Inflammatory macrophage (primary cell): ENCODE data around the gene HTRA1.

ENCODE experiments used
- DNase-seq, 2 donors: peaks; one replicate each; pipeline ENCODE4 v3.0.0-alpha.2; 2020 to 2022

Gene HTRA1

DNA sequence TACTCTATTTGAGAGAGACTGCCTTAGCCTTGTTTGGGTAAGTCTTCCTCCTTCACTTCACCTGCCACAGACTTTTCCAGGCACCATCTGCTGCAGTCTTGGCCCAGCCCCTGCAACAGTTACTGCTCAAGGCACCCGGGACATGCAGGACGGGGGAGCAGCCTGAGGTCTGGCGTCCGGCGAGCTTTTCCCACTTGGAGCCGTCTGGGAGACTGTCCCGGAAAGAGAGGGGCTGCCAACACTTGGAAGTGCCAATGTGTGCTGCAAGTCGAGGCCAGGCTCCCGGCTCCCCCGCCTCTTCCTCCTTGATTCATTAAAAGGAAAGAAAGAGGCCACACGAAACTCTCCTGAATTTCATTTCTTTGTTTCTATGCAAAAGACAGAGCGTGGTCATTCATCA, 13.7 kb downstream of the HTRA1 start:
- no peak for DNase-seq

- no peak for DNase-seq
Measured at GRCh38 chr10:122475591-122476332, 14.4 kb downstream of the HTRA1 start.

- no peak for DNase-seq
Measured at GRCh38 chr10:122476333-122476695, 15.0 kb downstream of the HTRA1 start.

GRCh38 chr10:122477436-122477835, 16.1 kb downstream of the HTRA1 start:
- DNase-seq = no peak

DNA sequence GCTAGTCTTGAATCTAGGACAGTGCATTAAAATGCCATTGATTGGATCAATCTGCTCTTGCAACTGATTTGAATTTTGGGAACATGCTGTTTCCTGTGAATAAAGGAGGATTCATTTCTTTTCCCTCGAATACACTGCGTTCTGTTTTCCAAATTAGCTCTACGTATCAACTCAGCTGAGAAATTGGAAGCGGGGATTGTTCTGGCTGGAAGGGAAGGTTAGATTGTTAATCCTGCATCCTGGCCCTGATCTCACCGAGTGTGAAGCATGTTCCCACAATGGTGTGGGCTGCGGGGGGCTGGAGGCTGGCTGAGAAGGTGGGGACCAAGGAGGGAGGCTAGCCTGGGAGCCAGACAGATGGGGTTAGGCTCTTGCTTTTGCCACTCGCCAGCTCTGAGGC, 17.6 kb downstream of the HTRA1 start:
- no peak for DNase-seq

DNA sequence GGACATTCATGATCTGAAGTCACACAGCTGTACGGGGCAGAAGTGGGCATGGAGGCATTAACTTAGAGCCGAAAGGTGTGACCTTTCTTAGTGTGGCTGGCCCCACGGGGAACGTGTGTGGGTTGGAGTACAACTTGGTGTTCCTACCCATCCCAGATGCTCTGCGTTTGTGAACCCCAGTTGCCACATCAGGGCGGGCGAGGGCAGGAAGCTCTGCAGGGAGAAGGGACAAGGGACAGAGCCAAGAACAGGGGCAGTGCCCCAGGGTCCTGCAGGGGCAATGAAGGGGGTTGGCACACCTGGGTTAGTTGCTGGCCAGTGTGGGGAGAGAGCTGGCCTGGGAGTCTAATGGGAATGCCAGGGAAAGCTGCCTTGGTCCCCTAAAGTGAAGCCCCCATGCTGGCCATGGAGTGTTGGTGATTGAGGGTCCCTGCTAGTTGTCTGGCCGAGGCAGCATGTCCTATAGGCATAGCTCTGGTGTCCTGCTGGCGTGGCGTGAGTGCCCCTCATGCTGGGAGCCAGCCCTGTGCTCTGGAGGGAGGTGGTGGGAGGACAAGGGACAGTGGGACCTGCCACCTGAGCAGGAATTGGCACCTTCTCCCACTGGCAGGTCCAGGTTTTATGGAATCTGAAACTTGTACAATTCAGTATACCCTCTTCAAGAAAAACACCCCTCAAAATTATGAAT, 18.9 kb downstream of the HTRA1 start:
- no peak for DNase-seq

DNA sequence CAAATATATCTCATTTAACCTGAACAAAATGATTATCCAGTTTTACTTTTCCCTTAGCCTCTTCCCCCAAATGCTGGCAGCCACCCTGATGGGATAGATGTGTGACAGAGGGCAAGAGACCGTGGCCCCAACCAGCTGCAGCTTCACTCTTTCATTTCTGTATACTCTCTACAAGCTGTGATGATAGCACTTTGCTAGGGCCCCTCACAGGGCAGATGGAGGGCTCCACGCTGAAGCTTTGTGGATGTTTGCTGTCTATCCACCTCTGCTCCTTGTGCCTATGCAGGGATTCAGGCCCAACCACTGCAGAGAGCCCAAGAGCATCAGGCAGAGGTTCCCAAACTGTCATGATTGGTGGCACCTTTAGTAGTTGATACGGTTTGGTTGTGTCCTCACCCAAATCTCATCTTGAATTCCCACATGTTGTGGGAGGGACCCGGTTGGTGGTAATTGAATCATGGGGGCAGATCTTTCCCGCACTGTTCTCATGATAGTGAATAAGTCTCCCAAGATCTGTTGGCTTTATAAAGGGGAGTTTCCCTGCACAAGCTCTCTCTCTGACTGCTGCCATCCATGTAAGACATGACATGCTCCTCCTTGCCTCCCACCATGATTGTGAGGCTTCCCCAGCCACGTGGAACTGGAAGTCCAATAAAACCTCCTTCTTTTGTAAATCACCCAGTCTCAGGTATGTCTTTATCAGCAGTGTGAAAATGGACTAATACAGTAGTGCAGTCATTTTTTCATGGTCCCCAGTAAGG, 20.1 kb downstream of the HTRA1 start:
- DNase-seq = no peak

- DNase-seq = no peak
Measured at GRCh38 chr10:122484276-122485060, 23.1 kb downstream of the HTRA1 start.

DNA sequence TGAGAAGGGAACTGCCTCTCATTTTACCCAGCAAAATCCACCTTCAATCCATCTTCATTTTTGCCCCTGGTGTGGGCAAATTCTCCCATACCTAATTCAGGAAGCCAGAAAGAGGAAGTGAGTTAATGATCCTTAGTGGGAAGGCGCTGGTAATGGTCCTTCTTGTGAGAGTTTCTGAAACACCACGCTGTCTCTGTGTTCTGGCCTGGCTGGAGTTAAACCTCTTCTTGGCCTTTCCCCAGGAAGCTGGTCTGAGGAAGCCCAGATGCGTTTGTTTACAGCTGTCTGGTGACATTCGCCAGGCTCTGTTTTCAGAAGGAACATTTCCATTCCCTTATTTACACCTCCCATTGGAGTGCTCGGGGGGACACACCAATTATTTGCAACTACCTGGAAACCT, 24.3 kb downstream of the HTRA1 start:
- peak; percentile 43 to 53 for DNase-seq

DNA sequence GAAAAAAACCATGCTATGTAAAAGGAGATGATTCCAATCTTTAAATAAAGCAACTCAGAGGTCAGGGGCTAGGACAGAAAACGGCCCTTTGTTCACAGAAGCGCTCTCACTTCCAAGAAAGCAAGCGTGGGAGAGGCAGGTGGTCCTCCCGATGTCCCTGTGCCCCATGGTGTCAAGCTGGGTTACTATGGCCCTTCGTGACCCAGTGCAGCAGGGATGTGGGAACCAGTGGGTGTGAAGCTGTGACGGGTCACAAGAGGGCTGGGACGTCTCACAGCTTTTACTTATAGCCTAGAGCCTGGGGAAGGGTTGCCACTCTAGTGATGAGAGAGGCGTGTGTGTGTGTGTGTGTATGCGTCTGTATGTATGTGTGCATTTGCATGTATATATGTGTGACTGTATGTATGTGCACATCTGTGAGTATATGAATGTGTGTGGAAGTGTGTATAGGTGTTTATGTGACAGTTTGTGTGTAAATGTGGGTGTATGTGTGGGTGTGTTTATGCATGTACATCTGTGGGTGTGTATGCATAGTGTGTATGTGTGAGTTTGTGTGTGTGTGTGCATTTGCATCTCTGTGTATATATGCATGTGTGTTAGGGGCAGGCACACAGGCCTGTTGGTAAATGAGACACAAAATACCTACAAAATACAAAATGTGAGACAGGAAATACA, 25.2 kb downstream of the HTRA1 start:
- DNase-seq = no peak

- DNase-seq = peak; percentile 31 to 46
Measured at GRCh38 chr10:122487174-122487765, 25.9 kb downstream of the HTRA1 start.

DNA sequence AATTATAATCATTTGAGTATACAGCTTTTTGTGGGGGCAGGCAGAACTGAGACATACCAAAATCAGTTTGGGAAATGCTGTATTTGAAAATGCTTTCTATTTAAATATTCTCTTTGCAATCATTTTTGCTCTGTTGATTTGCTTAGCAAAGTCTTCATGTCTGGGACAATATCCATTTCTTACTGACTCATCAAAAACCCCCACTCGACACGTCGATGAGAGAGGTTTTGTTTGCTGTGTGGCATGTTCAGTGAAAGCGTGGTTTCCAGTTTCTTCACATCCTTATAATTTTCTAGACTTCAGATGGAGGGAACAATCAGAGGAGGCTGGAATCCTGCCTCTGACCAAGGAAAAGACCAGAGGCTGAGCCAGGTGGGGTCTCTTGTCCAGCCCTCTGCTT, 28.9 kb downstream of the HTRA1 start:
- no peak for DNase-seq

- DNase-seq = no peak
Measured at GRCh38 chr10:122490786-122491680, 29.7 kb downstream of the HTRA1 start.

DNA sequence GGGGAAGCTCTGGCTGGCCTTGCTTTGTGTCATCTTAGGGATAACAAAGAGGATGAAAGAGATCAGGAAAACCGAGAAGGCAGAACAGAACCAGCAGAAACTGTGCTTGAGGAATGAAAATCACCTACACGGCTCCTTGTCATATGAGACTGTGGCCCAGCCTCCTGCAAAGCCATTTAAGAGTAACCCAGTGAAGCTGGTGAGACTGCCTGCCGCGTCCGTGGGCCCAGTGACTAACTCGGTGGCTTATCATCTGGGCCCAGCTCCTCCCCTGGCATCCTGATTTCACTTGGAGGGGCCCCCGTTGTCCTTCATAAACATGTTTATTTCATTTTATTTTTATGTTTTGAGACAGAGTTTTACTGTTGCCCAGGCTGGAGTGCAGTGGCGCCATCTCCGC, 30.7 kb downstream of the HTRA1 start:
- DNase-seq = no peak

- DNase-seq = no peak
Measured at GRCh38 chr10:122492999-122493481, 31.7 kb downstream of the HTRA1 start.

DNA sequence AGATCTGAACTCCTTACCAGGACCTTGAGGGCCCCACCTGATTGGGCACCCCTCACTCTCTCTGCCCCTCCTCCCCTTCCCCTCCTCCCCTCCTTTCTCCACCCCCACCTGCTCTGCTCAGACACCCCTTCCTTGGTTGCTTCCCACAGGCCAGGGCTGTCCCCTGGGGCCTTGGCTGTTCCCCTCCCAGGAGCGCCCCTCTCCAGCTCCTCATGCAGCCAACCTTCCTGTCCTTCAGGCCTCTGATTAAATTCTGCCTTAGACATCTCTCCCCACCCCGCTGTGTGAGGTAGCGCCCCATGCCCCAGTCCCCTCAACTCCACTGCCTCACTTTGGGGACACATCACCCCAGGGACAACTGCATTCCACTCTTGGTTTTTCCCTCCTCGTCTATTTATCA, 32.4 kb downstream of the HTRA1 start:
- DNase-seq = no peak

DNA sequence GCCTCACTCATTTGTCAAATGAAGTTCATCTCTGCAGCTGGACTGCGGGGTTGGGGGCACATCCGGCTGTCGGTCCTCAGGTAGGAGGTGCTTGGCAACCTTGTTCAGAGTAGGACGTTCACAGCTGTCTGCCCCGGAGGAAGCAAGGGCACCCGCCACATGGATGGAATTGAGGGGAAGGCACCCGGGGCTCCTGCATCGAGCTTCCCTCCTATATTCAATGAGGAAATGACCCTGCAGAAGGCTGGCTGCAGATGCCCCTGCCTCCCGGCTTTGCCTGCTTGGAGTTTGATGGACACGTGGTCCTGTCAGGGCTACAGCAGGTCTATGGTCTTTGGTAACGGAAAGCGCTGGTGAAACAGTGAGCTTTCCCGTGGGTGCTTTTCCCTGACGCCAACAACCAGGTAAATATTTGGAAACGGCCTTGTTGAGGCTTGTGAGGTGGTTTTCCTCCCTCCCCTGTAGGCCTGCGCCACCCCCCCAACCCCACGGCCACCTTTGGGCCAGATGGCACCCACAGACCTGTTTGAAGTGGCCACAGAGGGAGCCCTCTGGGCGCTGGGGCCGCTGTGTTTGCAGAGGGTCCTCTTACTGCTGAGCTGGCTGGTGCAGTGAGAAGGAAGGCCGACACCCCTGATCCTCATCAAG, 32.9 kb downstream of the HTRA1 start:
- no peak for DNase-seq

GRCh38 chr10:122494833-122495232, 33.5 kb downstream of the HTRA1 start:
- no peak for DNase-seq

DNA sequence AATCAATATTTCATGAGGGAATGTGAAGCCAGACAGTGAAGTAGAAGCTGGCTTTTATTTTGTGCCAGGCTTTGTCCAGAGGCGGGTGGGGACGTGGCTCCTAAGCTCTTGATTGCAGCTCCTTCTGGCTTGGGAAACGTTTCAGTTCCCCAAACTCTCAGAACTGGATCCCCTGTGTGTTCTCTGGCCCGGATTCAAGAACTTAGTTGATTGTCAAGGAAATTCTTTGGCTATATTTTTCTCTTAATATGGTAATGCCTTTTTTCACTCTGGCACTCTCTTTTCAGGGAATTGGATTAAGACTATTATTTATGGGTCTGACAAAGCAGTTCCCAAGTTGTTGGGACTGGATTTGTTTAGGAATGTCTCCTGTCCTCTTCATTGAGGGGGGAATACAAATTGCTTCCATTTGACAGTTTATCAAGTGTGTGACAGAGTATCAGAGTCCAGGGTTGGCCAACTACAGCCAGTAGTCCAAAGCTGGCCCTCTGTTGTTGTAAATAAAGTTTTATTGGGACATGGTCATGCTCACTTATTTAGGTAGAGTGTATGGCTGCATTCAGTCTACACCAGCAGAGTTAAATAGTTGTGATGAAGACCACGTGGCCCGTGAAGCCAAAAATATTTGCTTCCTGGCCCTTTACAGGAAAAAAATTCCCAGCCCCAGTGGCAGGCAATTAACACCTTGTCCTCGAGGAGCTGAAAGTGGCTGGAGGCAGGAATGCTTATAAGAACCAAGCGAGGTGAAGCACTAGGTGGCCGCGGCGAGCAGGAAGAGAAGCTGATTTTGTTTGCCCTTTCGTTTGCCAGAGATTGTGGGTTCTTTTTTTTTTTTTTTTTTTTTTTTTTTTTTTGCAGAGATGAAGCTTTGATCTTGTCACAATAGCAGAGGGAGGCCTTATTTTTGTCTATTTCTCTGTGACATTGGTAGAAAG, 34.3 kb downstream of the HTRA1 start:
- peak in 1 of 2 donors; percentile 48 for DNase-seq
